ENCODE results near the gene B3GNT7. TPM values are rescaled to one million over a fixed set of nuclear protein-coding genes. Genes with fewer than 3 reads are reported as not detected.

Gene B3GNT7
- total RNA-seq, 1 experiment from 2014 or later: 83.3 TPM

GRCh38 chr2:231450548-231450989 lies 55.1 kb downstream of the B3GNT7 start:
- ATAC-seq (no peak), DNase-seq (ENCODE audit: low read depth, low spot score) (no peak)
- CTCF ChIA-PET: interaction anchor here (0.6 to 1.6 kb wide), 6 partner anchors 11 to 305 kb away, joined by 3 to 9 read pairs (median 4); no protein-coding TSS in a partner anchor
- no TSS peak for BruUV-seq (replicated peaks)
- no peak overlapping the region for H3K4me3 ChIP-seq (ENCODE audit: low read depth in 2 of 2, low read length in 2 of 2)
- intact Hi-C loops (cut with micrococcal nuclease; ENCODE audit: unreplicated experiment): loop anchor here (5.0 kb wide), 1 partner anchor 223 kb away; no protein-coding TSS in a partner anchor
- no peak overlapping the region for H3K27ac ChIP-seq (ENCODE audit: low read length)
- no peaks in the 10 kb centered on the region for H3K27me3 ChIP-seq (ENCODE audit: control insufficient read depth, insufficient read depth, low read length)
- in situ Hi-C loops (cut with HindIII; ENCODE audit: low pct_unique_long_range_greater_than_20kb, low sequenced_read_pairs): no loop called here
- TF ChIP-seq, protein P1, sequence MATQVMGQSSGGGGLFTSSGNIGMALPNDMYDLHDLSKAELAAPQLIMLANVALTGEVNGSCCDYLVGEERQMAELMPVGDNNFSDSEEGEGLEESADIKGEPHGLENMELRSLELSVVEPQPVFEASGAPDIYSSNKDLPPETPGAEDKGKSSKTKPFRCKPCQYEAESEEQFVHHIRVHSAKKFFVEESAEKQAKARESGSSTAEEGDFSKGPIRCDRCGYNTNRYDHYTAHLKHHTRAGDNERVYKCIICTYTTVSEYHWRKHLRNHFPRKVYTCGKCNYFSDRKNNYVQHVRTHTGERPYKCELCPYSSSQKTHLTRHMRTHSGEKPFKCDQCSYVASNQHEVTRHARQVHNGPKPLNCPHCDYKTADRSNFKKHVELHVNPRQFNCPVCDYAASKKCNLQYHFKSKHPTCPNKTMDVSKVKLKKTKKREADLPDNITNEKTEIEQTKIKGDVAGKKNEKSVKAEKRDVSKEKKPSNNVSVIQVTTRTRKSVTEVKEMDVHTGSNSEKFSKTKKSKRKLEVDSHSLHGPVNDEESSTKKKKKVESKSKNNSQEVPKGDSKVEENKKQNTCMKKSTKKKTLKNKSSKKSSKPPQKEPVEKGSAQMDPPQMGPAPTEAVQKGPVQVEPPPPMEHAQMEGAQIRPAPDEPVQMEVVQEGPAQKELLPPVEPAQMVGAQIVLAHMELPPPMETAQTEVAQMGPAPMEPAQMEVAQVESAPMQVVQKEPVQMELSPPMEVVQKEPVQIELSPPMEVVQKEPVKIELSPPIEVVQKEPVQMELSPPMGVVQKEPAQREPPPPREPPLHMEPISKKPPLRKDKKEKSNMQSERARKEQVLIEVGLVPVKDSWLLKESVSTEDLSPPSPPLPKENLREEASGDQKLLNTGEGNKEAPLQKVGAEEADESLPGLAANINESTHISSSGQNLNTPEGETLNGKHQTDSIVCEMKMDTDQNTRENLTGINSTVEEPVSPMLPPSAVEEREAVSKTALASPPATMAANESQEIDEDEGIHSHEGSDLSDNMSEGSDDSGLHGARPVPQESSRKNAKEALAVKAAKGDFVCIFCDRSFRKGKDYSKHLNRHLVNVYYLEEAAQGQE (IDR thresholded peaks at IDR 0.05; ENCODE audit: insufficient read depth in 1 of 2, low read depth in 2 of 2, low read length in 1 of 2): no peak
- no peaks in the 10 kb centered on the region for H3K9me3 ChIP-seq (ENCODE audit: control insufficient read depth, insufficient read depth, low read depth, low read length)
- peaks cover 12% of the 10 kb centered on the region for H3K36me3 ChIP-seq (ENCODE audit: control insufficient read depth, insufficient read depth, low read length)
- H3K4me1 ChIP-seq (ENCODE audit: control insufficient read depth, insufficient read depth, low read length): peaks cover 20% of the 10 kb centered on the region
- POLR2A ChIA-PET: no interaction called here

Small RNA genes within 50 kb of the gene (microRNA-seq; reads per million reads assigned to microRNA genes)
- gene MIR4777 (ENCODE audit: unreplicated experiment): not detected

Other genes starting within 250 kb of the B3GNT7 start
- gene ARMC9, start 197.1 kb upstream of the B3GNT7 start, total RNA-seq (2021; ENCODE audit: unreplicated experiment): 42.7 TPM
- gene NCL, start 68.8 kb downstream of the B3GNT7 start, total RNA-seq (2021; ENCODE audit: unreplicated experiment): 778 TPM
- gene NMUR1, start 134.7 kb downstream of the B3GNT7 start, total RNA-seq (2021; ENCODE audit: unreplicated experiment): 0.28 TPM
- gene TEX44, start 197.2 kb downstream of the B3GNT7 start, total RNA-seq (2021; ENCODE audit: unreplicated experiment): not detected

All from Panc1 (cell line).